ENCODE results near the gene MYCN.

Gene MYCN

GRCh38 chr2:15990151-15991101, 50.1 kb downstream of the MYCN start:
- H3K27ac ChIP-seq: no peak overlapping the region
- no peak for TF ChIP-seq ZFX (IDR thresholded peaks at IDR 0.05; ENCODE audit: borderline replicate concordance)
- no peak for TF ChIP-seq CTCF (IDR thresholded peaks at IDR 0.05)

GRCh38 chr2:15991231-15991630, 50.9 kb downstream of the MYCN start:
- no peak overlapping the region for H3K27ac ChIP-seq
- TF ChIP-seq ZFX (IDR thresholded peaks at IDR 0.05; ENCODE audit: borderline replicate concordance): no peak
- no peak for TF ChIP-seq CTCF (IDR thresholded peaks at IDR 0.05)

GRCh38 chr2:15992457-15993231, 52.3 kb downstream of the MYCN start:
- TF ChIP-seq ZFX (IDR thresholded peaks at IDR 0.05; ENCODE audit: borderline replicate concordance) (no peak), CTCF (IDR thresholded peaks at IDR 0.05) (no peak)

GRCh38 chr2:15993232-15993610, 52.9 kb downstream of the MYCN start:
- H3K27ac ChIP-seq: no peak overlapping the region
- TF ChIP-seq CTCF (IDR thresholded peaks at IDR 0.05) (no peak), ZFX (IDR thresholded peaks at IDR 0.05; ENCODE audit: borderline replicate concordance) (no peak)

More at GRCh38 chr2:15992457-15993231, 52.3 kb downstream of the MYCN start:
- no peak overlapping the region for H3K27ac ChIP-seq

GRCh38 chr2:15993666-15994065, 53.3 kb downstream of the MYCN start:
- no peak overlapping the region for H3K27ac ChIP-seq
- no peak for TF ChIP-seq ZFX (IDR thresholded peaks at IDR 0.05; ENCODE audit: borderline replicate concordance)

- TF ChIP-seq CTCF (IDR thresholded peaks at IDR 0.05) (no peak), ZFX (IDR thresholded peaks at IDR 0.05; ENCODE audit: borderline replicate concordance) (no peak)
- no peak overlapping the region for H3K27ac ChIP-seq
These were observed 55.3 kb downstream of the MYCN start for GRCh38 chr2:15995603-15996002.
